ENCODE data around the gene DES.

DES gene

GRCh38 chr2:219421323-219421722 is 3.1 kb downstream of the DES start:
- no peak for DNase-seq (ENCODE audit: low read depth)

GRCh38 chr2:219422952-219423534 is 4.9 kb downstream of the DES start:
- DNase-seq (ENCODE audit: low read depth): no peak

- no peak for DNase-seq (ENCODE audit: low read depth)
Measured at GRCh38 chr2:219423652-219424377, 5.6 kb downstream of the DES start.

GRCh38 chr2:219425238-219426067 is 7.3 kb downstream of the DES start:
- DNase-seq (ENCODE audit: low read depth): no peak

GRCh38 chr2:219426068-219426443 is 7.9 kb downstream of the DES start:
- DNase-seq (ENCODE audit: low read depth): no peak

GRCh38 chr2:219426534-219427136 is 8.5 kb downstream of the DES start:
- no peak for DNase-seq (ENCODE audit: low read depth)

- no peak for DNase-seq (ENCODE audit: low read depth)
Measured at GRCh38 chr2:219428469-219428868, 10.3 kb downstream of the DES start.

GRCh38 chr2:219429958-219430606 is 11.9 kb downstream of the DES start:
- DNase-seq (ENCODE audit: low read depth): no peak

GRCh38 chr2:219430633-219431615 is 12.7 kb downstream of the DES start:
- DNase-seq (ENCODE audit: low read depth): peak; percentile 21

GRCh38 chr2:219433666-219434467 is 15.7 kb downstream of the DES start:
- DNase-seq (ENCODE audit: low read depth): peak; percentile 29

- no peak for DNase-seq (ENCODE audit: low read depth)
Measured at GRCh38 chr2:219434468-219434717, 16.2 kb downstream of the DES start.

- no peak for DNase-seq (ENCODE audit: low read depth)
Measured at GRCh38 chr2:219434718-219435525, 16.7 kb downstream of the DES start, which contains the start of gene SPEG. TSS of gene SPEG (plus strand) at chr2:219434843. CDS start at chr2:219434978, 135 bp downstream.

- DNase-seq (ENCODE audit: low read depth): no peak
Measured at GRCh38 chr2:219435701-219436100, 17.5 kb downstream of the DES start.

- DNase-seq (ENCODE audit: low read depth): no peak
Measured at GRCh38 chr2:219436491-219436890, 18.3 kb downstream of the DES start.

- no peak for DNase-seq (ENCODE audit: low read depth)
Measured at GRCh38 chr2:219437141-219437540, 19.0 kb downstream of the DES start.

- no peak for DNase-seq (ENCODE audit: low read depth)
Measured at GRCh38 chr2:219437690-219438206, 19.6 kb downstream of the DES start.

- DNase-seq (ENCODE audit: low read depth): no peak
Measured at GRCh38 chr2:219438453-219438852, 20.3 kb downstream of the DES start.

GRCh38 chr2:219439506-219439905 is 21.3 kb downstream of the DES start:
- DNase-seq (ENCODE audit: low read depth): no peak

Data from CMK (cell line).